GM12875 (cell line): ENCODE results near the gene FCHO1.

ENCODE experiments used
- H3K4me3 ChIP-seq: one replicate; pipeline ENCODE4 v1.5.1; 2011; ENCODE audit warnings: low read depth, low read length, control low read depth
- TF ChIP-seq, protein P1 (sequence below): IDR thresholded peaks from 2 replicates; pipeline ENCODE4 v1.5.1; 2011; ENCODE audit warnings: low read depth, mild to moderate bottlenecking, control low read depth, inconsistent platforms, low read length, moderate library complexity, borderline replicate concordance; ENCODE audit not compliant: insufficient read depth

FCHO1 gene

DNA sequence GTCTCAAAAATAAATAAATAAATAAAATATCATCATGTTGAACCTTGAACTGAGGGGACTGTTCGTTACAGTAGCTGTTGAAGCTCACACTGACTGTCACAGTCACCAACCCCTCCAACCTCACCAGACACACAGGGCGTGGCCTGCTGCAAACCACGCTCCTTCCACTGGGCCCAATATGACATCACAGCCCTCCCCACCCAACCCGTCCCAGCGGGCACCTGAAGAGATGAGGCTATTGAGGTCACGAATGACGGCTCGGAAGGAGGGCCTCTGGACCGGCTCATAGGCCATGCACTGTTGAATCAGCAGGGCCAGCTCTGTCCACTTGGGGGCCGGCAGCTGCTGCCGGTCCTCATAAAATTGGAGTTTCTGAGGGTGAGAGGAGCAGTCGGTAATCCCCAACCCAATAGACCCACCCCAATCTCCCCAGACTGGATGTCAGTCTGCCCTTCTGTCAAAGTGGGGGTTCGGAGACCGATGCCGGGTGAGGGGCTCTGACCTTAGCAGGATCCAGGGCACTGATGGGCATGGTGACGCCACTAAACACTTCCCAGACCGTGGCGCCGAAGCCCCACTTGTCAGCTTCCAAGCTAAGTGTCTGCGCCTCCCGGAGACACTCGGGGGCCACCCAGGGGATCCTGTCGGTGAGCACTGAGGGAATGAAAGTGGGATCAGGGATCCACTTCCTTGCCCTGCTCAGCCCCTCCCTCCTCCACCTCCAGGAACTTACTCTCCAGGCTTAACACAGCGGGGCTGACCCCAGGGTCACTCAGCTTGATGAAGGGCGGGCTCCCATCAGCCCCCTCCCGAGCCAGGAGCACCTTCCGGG is 83.3 kb downstream of the FCHO1 start:
- H3K4me3 ChIP-seq: no peak overlapping the region
- TF ChIP-seq, protein P1, sequence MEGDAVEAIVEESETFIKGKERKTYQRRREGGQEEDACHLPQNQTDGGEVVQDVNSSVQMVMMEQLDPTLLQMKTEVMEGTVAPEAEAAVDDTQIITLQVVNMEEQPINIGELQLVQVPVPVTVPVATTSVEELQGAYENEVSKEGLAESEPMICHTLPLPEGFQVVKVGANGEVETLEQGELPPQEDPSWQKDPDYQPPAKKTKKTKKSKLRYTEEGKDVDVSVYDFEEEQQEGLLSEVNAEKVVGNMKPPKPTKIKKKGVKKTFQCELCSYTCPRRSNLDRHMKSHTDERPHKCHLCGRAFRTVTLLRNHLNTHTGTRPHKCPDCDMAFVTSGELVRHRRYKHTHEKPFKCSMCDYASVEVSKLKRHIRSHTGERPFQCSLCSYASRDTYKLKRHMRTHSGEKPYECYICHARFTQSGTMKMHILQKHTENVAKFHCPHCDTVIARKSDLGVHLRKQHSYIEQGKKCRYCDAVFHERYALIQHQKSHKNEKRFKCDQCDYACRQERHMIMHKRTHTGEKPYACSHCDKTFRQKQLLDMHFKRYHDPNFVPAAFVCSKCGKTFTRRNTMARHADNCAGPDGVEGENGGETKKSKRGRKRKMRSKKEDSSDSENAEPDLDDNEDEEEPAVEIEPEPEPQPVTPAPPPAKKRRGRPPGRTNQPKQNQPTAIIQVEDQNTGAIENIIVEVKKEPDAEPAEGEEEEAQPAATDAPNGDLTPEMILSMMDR: 0 out of 2 replicates have a peak, but pooled peaks have one; percentile 19

GRCh38 chr19:17835182-17836006 is 84.1 kb downstream of the FCHO1 start:
- TF ChIP-seq, protein P1: no peak
- H3K4me3 ChIP-seq: no peak overlapping the region

DNA sequence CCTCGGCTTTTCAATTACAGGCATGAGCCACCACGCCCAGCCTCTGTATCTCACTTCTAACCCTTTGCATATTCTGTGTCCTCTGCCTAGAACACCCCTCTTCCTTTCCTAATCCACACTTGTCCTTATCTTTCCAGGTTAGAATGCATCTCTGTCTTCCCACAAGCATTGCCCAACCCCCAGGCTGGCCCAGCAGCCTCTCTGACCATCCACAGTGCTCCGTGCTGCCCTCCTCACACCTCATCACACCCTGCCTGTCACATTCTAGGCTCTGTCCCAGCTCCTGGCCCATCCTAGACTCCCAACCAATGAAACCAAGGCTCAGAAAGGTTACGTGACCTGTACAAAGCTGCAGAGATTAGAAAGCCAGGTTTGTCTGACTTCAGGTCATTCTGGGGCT is 85.3 kb downstream of the FCHO1 start:
- TF ChIP-seq, protein P1: no peak
- no peak overlapping the region for H3K4me3 ChIP-seq

DNA sequence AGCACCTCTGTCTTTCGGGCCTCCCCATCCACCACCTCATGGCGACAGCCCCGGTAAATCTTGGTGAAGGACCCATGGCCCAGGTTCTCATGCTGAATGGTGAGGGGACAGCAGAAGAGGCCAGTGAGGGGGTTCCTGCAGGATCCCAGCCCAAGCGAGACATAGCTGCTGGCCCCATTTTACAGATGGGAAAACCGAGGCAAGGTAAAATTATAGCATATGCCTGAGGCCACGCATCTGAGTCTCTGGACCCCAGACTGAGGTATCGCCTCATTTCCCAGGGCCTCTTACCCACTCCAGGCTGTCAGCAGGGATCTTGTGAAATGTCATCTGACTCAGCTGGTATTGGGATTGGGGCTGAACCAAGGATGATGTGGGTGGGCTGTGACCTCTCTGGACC is 86.7 kb downstream of the FCHO1 start:
- H3K4me3 ChIP-seq: no peak overlapping the region
- TF ChIP-seq, protein P1: no peak
